NK-92 treated with Interleukin-12 subunit alpha and Interleukin-12 subunit beta, amount 100 ng/mL, for 24 hours (cell line): ENCODE measurements around the gene UNC5C.

Source experiments
- DNase-seq: peaks from one replicate; lab custom pipeline; 2025; lab: John Stamatoyannopoulos, UW

Gene UNC5C

DNA sequence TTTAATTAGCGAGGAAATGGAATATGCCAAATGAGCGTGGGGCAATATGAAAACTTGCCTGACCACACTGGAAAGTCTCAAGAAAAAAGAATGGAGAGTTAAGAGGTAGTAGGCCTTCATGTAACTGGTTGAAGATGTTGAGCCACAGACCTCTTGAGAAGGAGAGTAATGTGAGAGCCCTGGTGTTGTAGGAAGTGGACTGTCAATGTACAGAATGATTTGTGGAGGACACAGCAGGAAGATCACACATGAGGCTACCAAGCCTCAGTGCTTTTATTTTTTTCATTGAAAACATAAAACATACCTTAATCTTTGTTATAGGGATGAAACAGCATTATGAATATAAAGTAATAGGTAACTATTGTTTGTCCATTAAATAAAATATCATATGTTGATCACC lies 331.6 kb downstream of the UNC5C start:
- no peak for DNase-seq

DNA sequence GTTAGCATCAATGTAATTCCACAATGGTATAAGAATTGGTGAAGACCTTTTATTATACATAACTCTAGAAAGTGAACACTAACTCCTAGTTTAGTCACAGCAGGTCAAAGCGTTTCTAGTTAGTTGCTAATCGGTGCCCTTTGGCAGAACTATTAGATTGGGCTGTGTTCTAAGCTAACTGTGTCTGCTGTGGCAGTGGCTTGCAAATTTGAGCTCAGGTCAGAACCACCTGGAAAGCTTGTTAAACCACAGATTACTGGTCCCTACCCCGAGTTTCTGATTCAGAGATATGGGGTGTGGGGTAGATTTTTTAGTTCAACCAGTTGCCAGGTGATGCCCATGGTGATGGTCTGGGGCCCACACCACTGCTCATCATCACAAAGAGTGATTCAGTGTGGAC lies 332.1 kb downstream of the UNC5C start:
- DNase-seq, result no peak

DNA sequence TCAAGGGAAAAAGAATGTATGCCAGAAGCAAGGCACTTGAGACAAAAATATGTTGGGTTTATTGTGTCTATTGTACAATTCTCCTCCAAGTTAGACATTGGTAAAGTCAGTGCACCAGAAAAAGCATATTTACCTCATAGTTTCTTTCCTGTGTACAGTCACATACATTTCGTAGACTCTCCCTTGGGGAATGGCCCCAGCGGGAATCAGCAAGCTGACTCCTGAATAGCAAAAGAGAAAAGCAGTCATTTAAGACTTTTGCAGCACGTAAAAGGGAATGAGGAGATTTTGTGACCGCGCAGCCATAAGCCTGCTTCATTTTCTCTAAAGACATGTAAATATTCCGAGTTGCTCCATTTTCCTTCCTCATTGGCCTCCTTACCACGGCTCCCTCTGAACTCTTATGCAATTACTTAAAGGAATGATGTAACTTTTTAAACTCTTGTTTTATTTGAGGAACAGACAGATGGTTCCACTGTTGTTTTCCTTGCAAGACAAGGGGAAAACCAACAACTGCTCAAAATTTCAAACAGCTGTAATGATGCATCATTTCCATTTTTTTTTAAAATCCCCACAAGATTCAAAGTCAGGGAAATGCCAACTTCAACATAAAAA lies 332.7 kb downstream of the UNC5C start:
- DNase-seq, result no peak

DNA sequence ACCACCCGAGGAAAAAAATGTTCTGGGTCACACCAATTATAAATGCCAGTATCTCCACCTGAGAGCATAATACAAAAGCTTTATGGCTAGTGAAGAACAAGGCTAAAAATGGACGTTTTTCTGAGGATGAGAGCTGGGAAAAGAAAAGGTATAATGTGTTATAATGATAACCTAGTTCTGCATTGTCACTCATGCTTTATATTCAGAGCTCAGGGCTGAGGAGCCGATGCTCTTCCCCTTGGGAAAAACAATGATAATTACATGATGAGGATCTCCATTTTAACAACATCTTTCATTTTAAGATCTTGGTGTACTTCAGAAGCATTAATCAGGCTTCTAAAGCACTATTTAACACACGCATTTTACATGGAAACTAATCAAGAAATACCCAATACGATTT lies 333.7 kb downstream of the UNC5C start:
- DNase-seq, result no peak

DNA sequence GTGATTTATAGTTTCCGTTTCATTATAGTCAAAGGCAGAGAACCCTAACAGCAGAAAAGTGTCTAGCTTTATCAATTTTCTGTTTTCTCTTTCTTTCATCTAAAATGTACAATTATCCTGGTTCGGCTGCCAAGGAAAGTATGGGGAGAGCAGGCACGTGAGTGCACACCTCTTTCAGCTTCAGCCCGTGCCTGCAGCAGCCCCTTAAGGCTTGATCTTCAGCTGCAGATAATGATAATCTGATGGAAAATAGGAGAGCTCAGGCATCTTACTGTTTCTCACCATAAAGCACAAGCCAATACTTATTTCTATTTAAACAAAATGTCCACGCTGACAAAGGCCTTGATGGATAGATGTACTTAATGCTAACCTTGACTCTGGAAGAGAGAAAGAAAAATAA lies 334.4 kb downstream of the UNC5C start:
- DNase-seq, result no peak

DNA sequence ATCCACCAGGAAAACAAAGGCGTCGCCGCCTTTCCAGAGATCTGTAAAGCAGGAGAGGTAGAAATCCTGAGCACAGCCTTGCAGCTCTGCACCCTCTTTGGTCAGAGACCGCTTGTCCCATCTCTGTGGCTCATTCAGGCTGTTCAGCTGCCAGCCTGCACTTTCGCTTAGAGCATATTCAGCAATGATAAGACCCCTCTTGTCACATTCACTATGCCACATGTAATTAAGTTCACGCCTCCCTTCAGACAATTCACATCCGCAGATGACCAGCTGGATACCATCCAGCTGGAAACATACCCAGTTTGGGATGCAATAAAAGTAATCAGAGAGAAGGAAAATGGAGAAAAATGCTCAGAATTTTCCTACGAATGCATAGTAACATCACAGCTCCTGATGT lies 335.4 kb downstream of the UNC5C start:
- no peak for DNase-seq

DNA sequence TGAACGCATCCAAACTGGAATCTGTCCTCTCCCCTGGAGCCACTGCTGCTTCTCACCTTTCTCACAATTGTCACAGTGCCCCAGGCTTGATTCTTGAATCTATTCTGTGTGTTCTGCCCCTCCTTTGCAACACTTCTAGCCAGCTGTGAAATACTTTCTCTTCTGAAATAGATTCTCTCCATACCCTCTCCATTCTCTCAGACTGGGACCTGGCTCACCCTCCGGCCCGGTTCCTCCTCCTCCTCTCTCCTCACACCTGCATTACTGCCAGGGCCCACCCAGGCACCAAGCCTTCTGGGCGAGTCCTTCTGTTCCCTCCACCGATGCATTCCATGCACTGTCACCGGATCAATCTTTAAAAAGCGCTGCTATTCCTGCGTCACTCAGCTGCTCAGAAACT lies 336.1 kb downstream of the UNC5C start:
- DNase-seq, result no peak

DNA sequence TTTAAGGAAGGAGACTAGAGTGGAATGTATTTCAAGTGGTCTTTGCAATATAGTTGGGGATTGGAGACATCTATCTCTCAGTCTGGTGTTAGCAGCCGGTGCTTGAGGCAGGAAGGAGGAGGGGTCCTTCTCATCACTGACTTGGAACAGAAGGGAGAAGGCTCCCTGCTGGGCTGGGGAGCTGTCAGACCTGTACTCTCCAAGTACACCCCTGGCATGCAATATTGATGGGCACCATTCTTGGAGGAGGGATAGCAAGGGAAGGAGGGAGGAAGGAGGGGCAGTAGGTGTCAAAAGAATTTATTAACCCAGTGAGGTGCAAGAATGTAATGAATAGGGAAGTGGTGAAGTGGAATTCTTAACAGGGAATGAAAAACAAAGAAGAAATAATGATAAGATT lies 338.8 kb downstream of the UNC5C start:
- DNase-seq, result no peak

DNA sequence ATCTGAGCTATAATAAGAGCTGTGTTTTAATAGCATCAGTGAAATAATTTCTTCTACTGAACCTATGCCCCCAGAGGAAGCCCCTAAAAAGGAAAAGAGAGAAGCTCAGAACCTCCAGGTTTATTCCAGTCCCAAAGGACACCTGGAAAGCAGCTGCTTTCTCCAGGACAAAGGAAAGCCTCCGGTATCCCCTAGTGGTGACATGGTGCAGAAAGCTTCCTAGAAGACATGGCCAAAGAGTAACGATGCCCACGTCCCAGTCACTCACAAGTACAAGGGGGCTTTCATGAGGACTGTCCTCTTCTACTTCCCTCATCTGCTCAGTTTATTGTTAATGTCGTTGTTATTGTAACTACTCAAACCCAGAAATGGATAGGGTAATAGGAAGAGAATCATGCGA lies 343.9 kb downstream of the UNC5C start:
- DNase-seq, result no peak

DNA sequence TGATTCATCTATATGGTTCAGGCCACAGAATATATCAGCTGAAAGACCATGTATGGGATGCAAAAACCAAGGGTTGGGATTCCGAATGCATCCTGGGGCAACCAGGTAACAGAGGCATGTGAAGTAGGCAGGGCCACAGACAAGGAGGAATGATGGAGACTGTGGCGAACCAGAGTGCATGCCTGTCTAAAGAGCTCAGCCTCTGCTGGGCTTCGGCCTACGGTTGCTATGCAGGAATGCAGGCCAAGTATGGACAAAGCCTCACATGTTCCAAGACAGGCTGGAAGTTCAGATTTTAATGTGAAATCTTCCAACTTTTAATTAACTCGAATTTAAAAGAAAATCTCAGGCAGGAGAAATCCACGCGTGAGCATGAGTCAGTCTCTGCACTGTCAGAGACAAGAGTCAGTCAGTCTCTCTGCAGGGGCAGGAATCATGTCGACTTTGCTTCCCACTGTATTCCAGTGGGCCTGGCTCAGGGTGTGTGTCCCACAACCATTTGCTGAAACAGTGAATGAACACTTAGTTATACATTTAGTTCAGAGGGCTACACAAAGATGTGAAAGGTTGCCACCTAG lies 344.4 kb downstream of the UNC5C start:
- DNase-seq, result no peak

DNA sequence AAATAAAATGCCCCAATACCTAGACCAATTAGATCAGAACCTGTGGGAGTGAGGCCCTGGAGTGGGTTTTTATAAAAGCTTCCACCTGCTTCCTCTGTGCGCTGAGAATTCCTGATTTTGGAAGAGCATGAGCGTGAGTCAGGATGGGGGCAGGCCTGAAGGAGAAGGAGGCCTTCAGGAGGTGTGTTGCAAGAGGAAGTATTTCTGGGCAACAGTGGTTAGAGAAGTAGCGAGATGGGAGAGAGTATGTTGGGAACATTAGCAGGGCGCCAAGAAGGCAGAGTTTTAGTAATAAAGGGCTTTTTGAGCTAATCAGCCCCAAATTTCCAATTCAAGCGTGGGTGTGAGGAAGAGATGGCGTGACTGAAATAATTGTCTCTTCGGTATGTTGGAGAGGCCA lies 349.8 kb downstream of the UNC5C start:
- DNase-seq, result no peak

DNA sequence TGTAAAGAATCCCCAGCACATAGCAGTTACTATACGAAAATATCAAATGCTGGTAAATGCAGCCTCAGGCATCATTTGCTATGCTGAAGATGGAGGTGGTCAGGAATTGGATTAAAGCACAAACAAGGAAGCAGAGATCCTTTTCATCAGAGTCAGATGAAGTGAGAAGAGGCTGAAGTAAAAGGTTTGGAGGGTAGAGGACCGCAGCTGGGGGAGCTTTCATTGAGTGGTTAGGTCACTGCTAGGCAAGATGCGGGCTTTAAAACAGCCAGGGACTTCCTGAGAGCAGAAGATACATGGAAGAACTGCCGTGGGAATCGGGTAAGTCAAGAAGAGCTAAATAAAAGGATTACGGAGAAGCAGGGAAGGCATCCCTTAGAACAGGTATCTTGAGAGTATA lies 351.4 kb downstream of the UNC5C start:
- no peak for DNase-seq

DNA sequence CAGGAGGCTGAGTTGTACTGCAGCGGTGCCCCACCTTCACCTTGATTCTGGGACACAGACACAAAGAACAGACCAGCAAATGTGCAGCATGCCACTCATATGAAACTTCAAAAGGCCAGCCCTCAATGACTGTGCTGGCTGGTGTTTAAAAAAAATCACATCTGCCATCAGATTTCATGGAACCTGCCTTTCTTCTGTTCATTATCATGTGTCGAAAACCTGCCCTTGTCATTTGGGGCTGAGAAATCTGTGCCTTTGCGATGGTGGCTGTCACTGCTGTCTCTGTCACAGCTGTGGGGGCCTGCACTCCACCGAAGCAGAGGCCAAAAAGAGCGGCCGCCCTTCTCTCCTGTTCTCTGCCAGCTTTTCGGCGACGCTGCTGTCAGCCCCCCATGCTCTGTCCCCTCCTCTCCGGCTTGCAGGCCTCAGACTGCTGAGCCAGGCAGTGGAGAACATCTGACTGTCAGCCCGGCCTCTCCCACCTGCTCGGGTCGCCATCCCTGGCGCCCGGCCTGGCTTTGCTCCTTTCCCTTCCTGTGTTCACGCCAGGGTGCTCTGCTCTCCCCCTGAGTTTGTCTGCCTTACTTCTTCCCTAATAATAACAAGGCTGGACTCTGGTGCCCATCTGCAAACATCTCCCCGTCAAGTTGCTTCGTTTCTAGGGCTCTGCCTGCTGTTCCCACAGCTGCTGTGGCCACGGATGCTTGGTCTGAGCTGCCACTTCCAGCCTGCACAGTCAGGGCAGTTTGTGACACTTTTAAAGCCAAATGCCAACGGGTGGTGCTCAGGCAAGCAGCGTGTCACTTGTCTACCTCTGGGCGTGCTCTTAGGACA lies 355.2 kb downstream of the UNC5C start:
- DNase-seq, result no peak

DNA sequence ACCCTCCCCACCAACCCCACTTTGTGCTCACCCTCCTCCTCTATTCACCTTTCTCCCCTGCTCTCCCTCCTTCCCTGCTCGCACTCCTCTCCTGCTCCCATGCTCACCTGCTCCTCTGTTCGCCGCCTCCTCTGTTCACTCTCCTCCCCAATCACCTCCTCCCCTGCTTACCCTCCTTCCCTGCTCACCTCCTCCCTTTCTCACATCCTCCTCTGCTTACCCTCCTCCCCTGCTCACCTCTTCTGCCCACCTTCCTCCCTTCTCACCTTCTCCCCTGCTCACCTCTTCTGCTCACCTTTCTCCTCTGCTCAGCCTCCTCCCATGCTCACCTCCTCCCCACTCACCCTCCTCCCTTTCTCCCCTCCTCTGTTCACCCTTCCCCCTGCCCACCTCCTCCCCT lies 357.2 kb downstream of the UNC5C start:
- DNase-seq, result no peak

DNA sequence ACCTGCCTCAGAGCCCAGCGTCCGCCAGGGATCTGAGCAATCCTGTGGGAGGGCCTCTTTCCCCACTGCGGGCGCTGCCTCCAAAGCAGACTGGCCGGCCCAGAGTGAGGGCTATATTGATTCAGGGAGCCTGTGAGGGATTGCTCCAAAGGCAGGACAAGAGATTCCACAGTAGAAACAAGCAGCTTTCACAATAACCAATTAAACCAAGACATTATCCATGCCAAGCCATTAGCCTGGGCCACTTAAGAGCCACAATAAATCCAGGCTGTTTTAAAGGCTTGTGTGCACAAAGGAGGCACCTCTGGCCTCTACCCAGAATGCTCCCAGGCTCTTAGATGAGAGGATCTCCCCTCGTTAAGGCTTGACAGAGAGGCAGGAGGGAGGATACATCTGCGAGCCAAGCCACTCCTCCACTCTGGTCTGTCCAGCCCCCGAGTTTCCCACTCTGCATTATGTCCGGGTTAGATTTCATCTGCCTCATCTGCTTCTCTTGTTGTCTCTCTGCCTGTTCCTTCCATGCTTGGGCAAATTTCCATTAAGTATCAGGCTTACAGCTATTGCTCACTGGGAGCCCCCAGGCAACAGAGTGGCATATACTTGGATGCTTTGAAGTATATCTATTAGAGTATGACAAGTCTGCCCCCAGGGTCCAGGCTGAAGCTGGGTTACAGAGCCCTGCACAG lies 357.9 kb downstream of the UNC5C start:
- DNase-seq, result no peak

DNA sequence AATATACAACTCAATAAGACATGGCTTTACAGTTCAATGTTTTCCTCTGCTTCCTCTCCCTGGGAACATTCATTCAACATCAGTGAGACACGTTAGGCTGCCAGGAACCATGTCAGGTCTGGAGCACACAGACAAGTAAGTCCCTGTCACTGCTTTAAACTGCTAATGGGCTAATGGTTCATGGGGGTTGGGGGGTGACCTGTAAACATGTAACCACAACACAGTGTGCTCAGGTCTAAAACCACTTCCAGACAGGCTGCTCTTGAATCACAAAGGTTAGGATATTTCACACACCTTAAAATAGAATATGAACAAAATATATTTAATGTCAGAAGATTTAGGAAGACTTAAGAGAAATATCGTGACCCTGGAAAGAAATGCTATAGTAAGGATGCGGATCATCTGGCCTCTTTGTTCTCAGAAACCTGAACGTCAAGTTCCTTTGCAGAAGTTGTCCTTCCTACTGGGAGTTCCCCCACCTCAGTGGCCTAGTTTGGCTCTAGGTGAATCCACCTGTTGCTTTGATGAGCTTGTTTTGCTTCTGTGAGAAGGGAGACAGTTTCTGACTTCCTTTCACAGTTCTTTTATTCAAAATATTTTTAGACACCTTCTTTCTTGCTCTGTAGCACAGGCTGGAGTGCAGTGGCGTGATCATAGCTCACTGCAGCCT lies 359.9 kb downstream of the UNC5C start:
- no peak for DNase-seq

DNA sequence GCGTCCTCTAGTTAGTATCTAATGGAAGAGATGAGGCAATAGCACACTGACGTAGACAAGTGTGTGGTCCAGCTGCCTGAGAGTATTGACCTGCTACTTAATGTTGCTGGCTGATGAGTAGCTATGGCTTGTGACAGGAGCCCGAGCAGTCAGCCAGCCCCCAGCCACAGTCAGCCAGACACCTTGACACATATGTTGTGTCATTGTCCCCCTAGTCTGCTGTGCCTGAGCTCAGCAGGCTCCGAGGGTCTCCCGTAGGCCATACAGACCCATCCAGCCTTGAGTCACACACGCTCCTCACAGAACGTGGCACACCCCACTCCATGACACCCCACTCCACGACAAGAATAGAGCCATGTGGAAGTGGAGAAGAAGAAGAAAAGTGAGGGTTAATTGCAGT lies 362.1 kb downstream of the UNC5C start:
- no peak for DNase-seq

DNA sequence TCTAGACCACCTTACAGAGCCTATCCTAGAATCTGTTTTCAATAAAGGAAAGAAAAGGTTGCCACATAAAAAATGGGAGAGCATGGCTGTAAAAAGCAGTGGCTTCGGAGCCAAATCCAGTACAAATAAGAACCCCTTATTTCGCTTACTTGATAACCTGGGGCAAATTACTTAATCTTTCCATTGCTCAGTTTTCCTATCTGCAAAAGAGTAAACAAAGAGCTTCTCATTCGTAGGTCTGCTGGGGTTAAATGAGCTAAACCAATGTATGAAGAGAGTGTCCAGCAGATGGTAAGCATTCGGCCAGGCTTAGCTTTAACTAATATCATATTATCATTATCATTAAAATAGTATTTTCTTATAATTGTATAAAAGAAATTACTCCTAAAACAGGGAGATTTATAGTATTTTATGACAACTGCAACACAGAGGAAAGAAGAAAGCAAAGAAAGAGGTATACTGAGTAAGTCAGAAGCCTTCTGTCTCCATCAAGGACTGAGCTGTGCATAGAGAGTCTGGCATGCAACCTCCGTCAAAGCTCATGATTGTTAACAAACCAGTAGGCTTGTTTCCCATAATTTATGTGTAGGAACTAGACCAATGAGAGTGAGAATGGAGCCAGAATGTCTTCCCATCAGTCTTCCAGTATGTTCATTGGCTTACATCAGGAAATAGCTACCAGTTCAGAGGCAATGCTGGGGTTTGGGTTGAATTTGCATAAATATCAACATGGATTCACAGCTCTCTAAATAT lies 364.9 kb downstream of the UNC5C start:
- no peak for DNase-seq

DNA sequence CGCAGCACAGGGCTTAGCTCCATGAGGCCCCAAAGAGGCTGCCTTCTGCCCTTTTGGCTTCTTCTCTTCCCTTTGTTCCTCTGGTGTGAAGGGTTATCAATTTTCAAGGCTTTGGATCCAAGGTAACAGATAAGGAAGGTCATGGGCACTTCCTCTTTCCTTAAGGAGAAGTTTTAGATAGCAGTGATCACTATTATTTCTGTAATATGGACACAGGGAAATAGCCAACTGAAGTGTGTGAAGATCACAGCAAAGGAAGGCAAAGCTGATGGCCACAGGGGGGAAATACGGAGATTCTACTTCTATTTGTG lies 366.8 kb downstream of the UNC5C start:
- no peak for DNase-seq

DNA sequence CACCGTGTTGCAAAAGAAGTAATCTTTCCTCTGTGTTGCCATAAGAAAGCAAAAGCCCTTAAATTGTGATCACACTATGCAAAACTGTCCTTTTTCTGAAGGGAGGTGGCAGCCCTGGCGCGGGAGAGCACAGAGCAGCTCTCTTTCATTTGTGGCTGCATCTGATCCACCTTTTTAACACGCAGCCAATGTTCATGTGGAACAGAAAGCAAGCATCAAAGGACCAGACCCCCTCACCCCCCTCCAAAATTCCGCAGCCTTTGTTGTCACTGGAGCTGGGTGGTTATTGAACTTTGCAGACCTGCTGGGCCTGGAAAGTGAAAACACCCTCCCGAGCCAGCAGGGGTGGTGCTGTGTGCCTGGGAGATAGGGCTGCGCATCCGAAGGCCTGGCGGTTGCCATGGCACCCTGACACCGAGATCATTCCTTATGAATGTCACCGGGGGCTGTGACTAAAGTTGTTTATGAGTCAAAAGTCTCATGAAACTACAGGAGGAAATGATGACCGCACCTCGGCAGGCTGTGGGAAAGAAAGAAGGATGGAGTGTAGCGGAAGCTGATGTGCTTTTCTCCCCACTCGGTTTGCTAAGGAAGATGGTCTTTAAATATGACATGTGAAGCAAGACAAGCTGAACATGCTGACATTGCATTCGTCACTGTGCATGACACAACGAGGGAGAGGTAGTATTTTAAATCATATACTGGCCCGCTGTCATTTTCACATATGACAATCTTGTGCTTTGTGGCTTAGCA lies 367.4 kb downstream of the UNC5C start:
- DNase-seq, result no peak
